ENCODE measurements around the gene UBL4B.

GRCh38 chr1:110091381-110091780 is 20.9 kb upstream of the UBL4B start:
- TF ChIP-seq, protein P1, sequence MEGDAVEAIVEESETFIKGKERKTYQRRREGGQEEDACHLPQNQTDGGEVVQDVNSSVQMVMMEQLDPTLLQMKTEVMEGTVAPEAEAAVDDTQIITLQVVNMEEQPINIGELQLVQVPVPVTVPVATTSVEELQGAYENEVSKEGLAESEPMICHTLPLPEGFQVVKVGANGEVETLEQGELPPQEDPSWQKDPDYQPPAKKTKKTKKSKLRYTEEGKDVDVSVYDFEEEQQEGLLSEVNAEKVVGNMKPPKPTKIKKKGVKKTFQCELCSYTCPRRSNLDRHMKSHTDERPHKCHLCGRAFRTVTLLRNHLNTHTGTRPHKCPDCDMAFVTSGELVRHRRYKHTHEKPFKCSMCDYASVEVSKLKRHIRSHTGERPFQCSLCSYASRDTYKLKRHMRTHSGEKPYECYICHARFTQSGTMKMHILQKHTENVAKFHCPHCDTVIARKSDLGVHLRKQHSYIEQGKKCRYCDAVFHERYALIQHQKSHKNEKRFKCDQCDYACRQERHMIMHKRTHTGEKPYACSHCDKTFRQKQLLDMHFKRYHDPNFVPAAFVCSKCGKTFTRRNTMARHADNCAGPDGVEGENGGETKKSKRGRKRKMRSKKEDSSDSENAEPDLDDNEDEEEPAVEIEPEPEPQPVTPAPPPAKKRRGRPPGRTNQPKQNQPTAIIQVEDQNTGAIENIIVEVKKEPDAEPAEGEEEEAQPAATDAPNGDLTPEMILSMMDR (conservative IDR thresholded peaks at IDR 0.05; ENCODE audit: low read length), result no peak
- no peak for TF ChIP-seq EZH2phosphoT487 (IDR thresholded peaks at IDR 0.05; ENCODE audit: borderline replicate concordance, low read depth, low read length)

Data from OCI-LY7 (cell line).